NCI-H345 (cell line): Measurements from ENCODE around the gene DCTN1.

Experiments used
- DNase-seq: peaks from one replicate; lab custom pipeline; 2025; lab: John Stamatoyannopoulos, UW

Gene DCTN1

GRCh38 chr2:74321737-74322136, 58.4 kb downstream of the DCTN1 start:
- no peak for DNase-seq

GRCh38 chr2:74317701-74318100, 62.4 kb downstream of the DCTN1 start:
- no peak for DNase-seq

- DNase-seq: no peak
Observed at GRCh38 chr2:74316627-74317295, 63.4 kb downstream of the DCTN1 start.

DNA sequence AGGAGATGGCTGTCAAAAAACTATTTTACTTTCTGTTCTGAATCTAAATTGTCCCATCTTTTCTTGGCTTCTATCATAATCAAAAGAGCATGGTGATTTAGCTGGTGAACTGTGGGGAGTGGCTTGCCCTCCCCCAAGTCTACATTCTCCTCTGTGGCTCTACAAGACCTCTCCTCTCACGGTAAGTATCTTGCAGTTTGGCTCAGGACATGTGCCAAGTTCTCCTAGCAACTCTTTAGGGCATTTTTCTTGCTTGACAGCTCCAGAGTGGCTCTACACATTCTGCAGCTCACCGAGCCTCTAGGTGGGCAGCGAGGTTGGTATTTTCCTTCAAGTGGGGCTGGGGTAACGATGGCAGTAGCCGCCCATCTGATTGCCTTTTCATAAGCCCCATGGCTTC, 66.0 kb downstream of the DCTN1 start:
- no peak for DNase-seq

DNA sequence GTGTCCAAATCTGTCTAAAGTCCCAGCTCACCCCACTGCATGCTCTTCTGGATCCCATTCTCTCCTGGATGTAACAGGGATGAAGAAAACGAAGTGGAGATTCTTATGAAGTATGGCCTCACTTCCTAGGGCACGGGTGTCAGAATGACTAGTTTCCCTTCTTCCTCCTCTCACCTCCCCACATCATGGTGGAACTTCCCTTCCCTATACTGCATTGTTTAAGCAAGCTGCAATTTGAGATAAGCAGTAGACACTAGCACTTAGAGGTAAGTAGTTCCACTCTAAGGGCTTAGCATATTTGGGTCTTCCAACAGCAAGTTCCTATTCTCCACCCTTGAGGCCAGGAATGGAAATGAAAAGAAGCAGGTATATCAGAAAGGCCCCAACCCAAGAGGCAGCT, 66.6 kb downstream of the DCTN1 start:
- no peak for DNase-seq

- DNase-seq: no peak
Observed at GRCh38 chr2:74312913-74313312, 67.2 kb downstream of the DCTN1 start.
